Colonic mucosa (tissue), 4 donors: ENCODE results near the gene ATG16L1. TPM values are rescaled to one million over a fixed set of nuclear protein-coding genes. Genes with fewer than 3 reads are reported as not detected.

ENCODE experiments used
- DNase-seq: peaks from one replicate; pipeline ENCODE4 v3.0.0-alpha.2; 2020
- H3K27ac ChIP-seq: fragments of 200-600 bp; one replicate; pipeline ENCODE4 v1.8.0; 2021
- H3K27me3 ChIP-seq: fragments of 200-600 bp; one replicate; pipeline ENCODE4 v1.8.0; 2021
- H3K36me3 ChIP-seq: fragments of 200-600 bp; one replicate; pipeline ENCODE4 v1.8.0; 2021
- H3K4me1 ChIP-seq: fragments of 200-600 bp; one replicate; pipeline ENCODE4 v1.8.0; 2021; ENCODE audit warnings: mild to moderate bottlenecking
- H3K4me3 ChIP-seq: fragments of 200-600 bp; one replicate; pipeline ENCODE4 v1.8.0; 2021
- H3K9ac ChIP-seq, 2 donors: one replicate each; pipeline ENCODE4 v1.7.0; 2013; ENCODE audit warnings: control low read depth in 2 of 2, low read depth in 2 of 2, low read length in 2 of 2
- H3K9me3 ChIP-seq: fragments of 200-600 bp; one replicate; pipeline ENCODE4 v1.8.0; 2021
- CTCF ChIP-seq: fragments of 200-600 bp; IDR thresholded peaks from one replicate; pipeline ENCODE4 v1.8.0; 2022; ENCODE audit warnings: antibody characterized with exemption, mild to moderate bottlenecking
- intact Hi-C: fragments of 100-400 bp; cut with DNase I; formaldehyde crosslinking; loops from one replicate; pipeline ENCODE4 v1.14.1; 2022
- total RNA-seq, 2 donors: library from RNA; stranded (reverse); fragmentation: NEBNext Ultra II Directional in 1 of 2; extraction: Animal tissue kit (Norgen Biotek cat#: 25700) in 1 of 2; gene quantifications; one replicate each; pipeline ENCODE4 v1.2.1, GENCODE V29; 2021
- donor health status: healthy.
- donor health status: DM: no; HTN: no; CAD: no.
- donor health status: DM: no; HTN: no; CAD: no.

The ATG16L1 gene
- total RNA-seq, 2 donors from 2014 or later, result 32.1 to 36.3 TPM

- H3K4me1 ChIP-seq, result peaks cover 4% of the 10 kb centered on the region
- TF ChIP-seq CTCF, result no peak
- H3K9ac ChIP-seq, result no peak overlapping the region
- no peak overlapping the region for H3K27ac ChIP-seq
- H3K4me3 ChIP-seq, result no peak overlapping the region
- no peaks in the 10 kb centered on the region for H3K9me3 ChIP-seq
- no peaks in the 10 kb centered on the region for H3K36me3 ChIP-seq
- intact Hi-C loops, result no loop called here
- H3K27me3 ChIP-seq, result no peaks in the 10 kb centered on the region
- no peak for DNase-seq
Observed at GRCh38 chr2:233213011-233213410, 38.5 kb upstream of the ATG16L1 start.

- Histone ChIP-seq H3K4me3 (no peak overlapping the region), H3K9ac (no peak overlapping the region), H3K27ac (no peak overlapping the region), H3K36me3 (no peaks in the 10 kb centered on the region), H3K9me3 (no peaks in the 10 kb centered on the region), H3K27me3 (no peaks in the 10 kb centered on the region), H3K4me1 (peaks cover 4% of the 10 kb centered on the region)
- intact Hi-C loops, result no loop called here
- TF ChIP-seq CTCF, result no peak
- DNase-seq, result no peak
Observed at GRCh38 chr2:233213975-233214374, 37.5 kb upstream of the ATG16L1 start.

DNA sequence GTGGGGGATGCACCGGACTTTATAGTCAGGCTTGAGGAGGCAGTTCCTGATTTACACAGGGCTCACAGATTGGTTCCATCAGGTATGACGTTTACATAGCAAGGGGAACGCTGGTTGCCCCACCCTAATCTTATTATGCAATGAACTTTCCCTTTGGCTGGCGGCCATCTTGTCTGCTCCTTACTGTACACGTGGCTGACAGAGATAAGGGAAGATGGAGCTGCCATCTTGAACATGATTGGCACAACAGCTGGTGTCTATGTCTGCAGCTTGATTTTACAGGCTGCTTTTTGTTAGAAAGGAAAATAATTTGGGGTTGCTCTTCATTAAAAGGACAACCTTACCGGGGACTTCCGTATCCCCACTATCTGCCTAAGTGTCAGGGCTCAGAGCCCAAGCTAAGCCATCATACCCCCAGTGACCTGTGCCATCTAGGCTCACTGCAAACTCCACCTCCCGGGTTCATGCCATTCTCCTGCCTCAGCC lies 33.5 kb upstream of the ATG16L1 start:
- no peaks in the 10 kb centered on the region for H3K4me1 ChIP-seq
- H3K27me3 ChIP-seq, result no peaks in the 10 kb centered on the region
- no peak overlapping the region for H3K27ac ChIP-seq
- no peak overlapping the region for H3K4me3 ChIP-seq
- no peaks in the 10 kb centered on the region for H3K36me3 ChIP-seq
- no peak for DNase-seq
- no peak overlapping the region for H3K9ac ChIP-seq
- H3K9me3 ChIP-seq, result no peaks in the 10 kb centered on the region
- no peak for TF ChIP-seq CTCF
- intact Hi-C loops, result no loop called here

- intact Hi-C loops, result no loop called here
- TF ChIP-seq CTCF, result no peak
- Histone ChIP-seq H3K36me3 (no peaks in the 10 kb centered on the region), H3K4me3 (no peak overlapping the region), H3K9ac (no peak overlapping the region), H3K4me1 (no peaks in the 10 kb centered on the region), H3K27me3 (no peaks in the 10 kb centered on the region), H3K27ac (no peak overlapping the region), H3K9me3 (no peaks in the 10 kb centered on the region)
- no peak for DNase-seq
Observed at GRCh38 chr2:233218836-233219235, 32.6 kb upstream of the ATG16L1 start.

GRCh38 chr2:233219848-233220247 lies 31.6 kb upstream of the ATG16L1 start:
- Histone ChIP-seq H3K4me3 (no peak overlapping the region), H3K27ac (no peak overlapping the region), H3K9me3 (no peaks in the 10 kb centered on the region), H3K36me3 (no peaks in the 10 kb centered on the region), H3K27me3 (no peaks in the 10 kb centered on the region), H3K9ac (no peak overlapping the region), H3K4me1 (no peaks in the 10 kb centered on the region)
- DNase-seq, result no peak
- TF ChIP-seq CTCF, result no peak
- intact Hi-C loops, result no loop called here
